ENCODE results near the gene TUBGCP2.

- TF ChIP-seq POLR2AphosphoS5 (IDR thresholded peaks at IDR 0.05; ENCODE audit: low read depth, low read length) (no peak), CTCF (IDR thresholded peaks at IDR 0.05) (no peak)
Measured at GRCh38 chr10:133274751-133275683, 33.7 kb downstream of the TUBGCP2 start.
